Osteoblast (primary cell): Measurements from ENCODE around the gene RPS6KA3. TPM values are rescaled to one million over a fixed set of nuclear protein-coding genes. Genes with fewer than 3 reads are reported as not detected.
A peak's percentile ranks its signal among the peaks of the same experiment; 100 is the strongest.

ENCODE experiments used
- DNase-seq: peaks from one replicate; pipeline ENCODE4 v3.0.0; 2011; ENCODE audit warnings: low spot score, mixed read lengths; ENCODE audit not compliant: insufficient read length; ENCODE audit errors: missing footprints
- H2AFZ ChIP-seq: 2 replicates; pipeline ENCODE4 v1.6.0; 2011; ENCODE audit warnings: mild to moderate bottlenecking, low read length
- H3K27ac ChIP-seq: 2 replicates; pipeline ENCODE4 v1.5.1; 2011; ENCODE audit warnings: mild to moderate bottlenecking, low read depth, low read length, moderate library complexity
- H3K27me3 ChIP-seq: 2 replicates; pipeline ENCODE4 v1.6.0; 2012; ENCODE audit warnings: mild to moderate bottlenecking, control low read depth, inconsistent platforms, low read length, moderate library complexity; ENCODE audit not compliant: insufficient read depth
- H3K36me3 ChIP-seq: 2 replicates; pipeline ENCODE4 v1.5.1; 2011; ENCODE audit warnings: mild to moderate bottlenecking, low read length, control low read depth, moderate library complexity; ENCODE audit not compliant: insufficient read depth
- H3K4me1 ChIP-seq: 2 replicates; pipeline ENCODE4 v1.5.1; 2011; ENCODE audit warnings: mild to moderate bottlenecking, low read length, control low read depth, moderate library complexity; ENCODE audit not compliant: insufficient read depth
- H3K4me2 ChIP-seq: 2 replicates; pipeline ENCODE4 v1.6.0; 2011; ENCODE audit warnings: mild to moderate bottlenecking, low read length; ENCODE audit not compliant: insufficient read depth
- H3K4me3 ChIP-seq: fragments of 200-600 bp; sonication (generic); 3 replicates; pipeline ENCODE4 v1.5.1; 2012; ENCODE audit warnings: mild to moderate bottlenecking, low read length, inconsistent platforms; ENCODE audit not compliant: insufficient read depth
- H3K79me2 ChIP-seq: 2 replicates; pipeline ENCODE4 v1.6.0; 2012; ENCODE audit warnings: mild to moderate bottlenecking, low read length, control low read depth, inconsistent platforms; ENCODE audit not compliant: insufficient read depth
- H3K9me3 ChIP-seq: 2 replicates; pipeline ENCODE4 v1.5.1; 2011; ENCODE audit warnings: low read depth, low read length, control low read depth
- H4K20me1 ChIP-seq: 2 replicates; pipeline ENCODE4 v1.6.0; 2012; ENCODE audit warnings: mild to moderate bottlenecking, low read length, control low read depth; ENCODE audit not compliant: insufficient read depth
- CTCF ChIP-seq: IDR thresholded peaks from 2 replicates; pipeline ENCODE4 v1.5.1; 2011; ENCODE audit warnings: mild to moderate bottlenecking, low read depth, low read length, moderate library complexity; ENCODE audit errors: extremely low read depth
- total RNA-seq: library from RNA; depleted of rRNA; stranded (reverse); fragments of >200 nt; gene quantifications from 2 replicates; pipeline ENCODE4 v1.2.3, GENCODE V29; 2012

Gene RPS6KA3
- total RNA-seq, 1 donor: 54.6 TPM

- H2AFZ ChIP-seq: no peak overlapping the region
- H3K4me1 ChIP-seq: no peaks in the 10 kb centered on the region
- DNase-seq: peak; percentile 35
- no peak overlapping the region for H3K4me3 ChIP-seq
- H3K27me3 ChIP-seq: no peaks in the 10 kb centered on the region
- H3K9me3 ChIP-seq: no peaks in the 10 kb centered on the region
- no peak for TF ChIP-seq CTCF
- H3K27ac ChIP-seq: no peak overlapping the region
- no peak overlapping the region for H3K4me2 ChIP-seq
- H4K20me1 ChIP-seq: no peaks in the 10 kb centered on the region
- H3K36me3 ChIP-seq: peaks cover 15% of the 10 kb centered on the region
- no peaks in the 10 kb centered on the region for H3K79me2 ChIP-seq
Observed at GRCh38 chrX:20197641-20198210, 69.0 kb downstream of the RPS6KA3 start.

DNA sequence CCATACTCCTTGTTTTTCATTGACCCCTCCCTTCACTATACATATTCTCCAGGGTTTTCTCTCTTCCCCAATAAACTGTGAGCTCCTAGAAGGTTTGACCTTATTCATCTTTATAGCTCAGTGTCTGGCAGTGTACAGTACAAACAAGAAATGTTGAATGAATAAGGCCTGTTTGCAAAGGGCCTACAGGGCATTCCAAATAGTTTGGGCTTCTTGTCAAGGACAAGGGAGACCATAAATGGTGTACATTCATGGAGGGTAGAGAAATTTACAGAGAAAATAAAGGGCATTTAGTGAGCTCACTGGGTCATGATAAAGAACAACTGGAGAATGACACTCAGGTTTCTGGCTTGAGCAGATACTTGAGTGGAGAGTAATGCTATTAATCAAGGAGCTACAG lies 77.5 kb downstream of the RPS6KA3 start:
- H2AFZ ChIP-seq: no peak overlapping the region
- no peak overlapping the region for H3K4me3 ChIP-seq
- no peaks in the 10 kb centered on the region for H3K9me3 ChIP-seq
- H3K27ac ChIP-seq: no peak overlapping the region
- no peak for TF ChIP-seq CTCF
- H3K4me1 ChIP-seq: no peaks in the 10 kb centered on the region
- no peaks in the 10 kb centered on the region for H3K79me2 ChIP-seq
- no peak overlapping the region for H3K4me2 ChIP-seq
- no peaks in the 10 kb centered on the region for H3K27me3 ChIP-seq
- DNase-seq: no peak
- no peaks in the 10 kb centered on the region for H4K20me1 ChIP-seq
- peaks cover 13% of the 10 kb centered on the region for H3K36me3 ChIP-seq

DNA sequence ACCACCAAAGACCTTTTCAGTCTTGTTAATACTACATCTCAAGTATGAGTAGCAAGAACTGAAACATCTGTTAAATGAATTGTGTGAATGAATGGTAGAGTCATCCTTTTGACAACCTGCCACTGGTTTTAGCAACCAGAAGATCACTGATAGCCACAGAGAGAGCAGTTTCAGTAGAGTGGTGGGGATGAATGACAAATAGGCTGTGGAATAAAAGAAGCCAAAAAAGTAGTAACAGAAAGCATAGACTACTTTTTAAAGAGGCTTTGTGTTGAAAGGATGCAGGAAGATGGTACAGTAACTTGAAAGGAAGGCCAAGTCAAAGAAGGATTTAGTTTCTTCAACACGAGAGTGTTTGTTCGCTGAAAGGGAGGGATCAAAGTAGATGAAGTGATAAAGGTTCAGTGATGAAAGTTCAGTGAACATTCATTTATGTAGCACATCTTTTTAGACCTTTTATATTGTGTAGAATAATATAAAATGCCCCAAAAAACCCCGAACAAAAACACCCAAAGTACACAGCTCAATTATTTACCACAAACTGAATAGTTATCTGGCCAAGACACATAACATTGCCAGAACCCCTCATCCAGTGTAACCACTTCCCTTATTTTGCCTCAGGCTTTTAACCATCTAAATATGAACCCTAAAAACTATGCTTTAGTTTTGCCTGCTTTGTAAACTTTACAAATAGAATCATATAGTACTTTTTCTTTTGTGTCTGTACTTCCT lies 84.9 kb downstream of the RPS6KA3 start:
- no peak overlapping the region for H3K4me2 ChIP-seq
- TF ChIP-seq CTCF: no peak
- no peak overlapping the region for H3K27ac ChIP-seq
- H3K4me3 ChIP-seq: no peak overlapping the region
- peaks cover 8% of the 10 kb centered on the region for H3K36me3 ChIP-seq
- no peaks in the 10 kb centered on the region for H3K27me3 ChIP-seq
- DNase-seq: no peak
- no peak overlapping the region for H2AFZ ChIP-seq
- no peaks in the 10 kb centered on the region for H3K9me3 ChIP-seq
- H4K20me1 ChIP-seq: no peaks in the 10 kb centered on the region
- no peaks in the 10 kb centered on the region for H3K4me1 ChIP-seq
- no peaks in the 10 kb centered on the region for H3K79me2 ChIP-seq

- Histone ChIP-seq H3K9me3 (no peaks in the 10 kb centered on the region), H3K4me3 (no peak overlapping the region), H3K36me3 (peaks cover 17% of the 10 kb centered on the region), H3K4me1 (no peaks in the 10 kb centered on the region), H2AFZ (no peak overlapping the region), H3K4me2 (no peak overlapping the region), H3K27me3 (no peaks in the 10 kb centered on the region), H3K27ac (no peak overlapping the region), H3K79me2 (no peaks in the 10 kb centered on the region), H4K20me1 (no peaks in the 10 kb centered on the region)
- DNase-seq: no peak
- no peak for TF ChIP-seq CTCF
Observed at GRCh38 chrX:20177093-20177492, 89.6 kb downstream of the RPS6KA3 start.
